ENCODE measurements around the gene CELF6.

DNA sequence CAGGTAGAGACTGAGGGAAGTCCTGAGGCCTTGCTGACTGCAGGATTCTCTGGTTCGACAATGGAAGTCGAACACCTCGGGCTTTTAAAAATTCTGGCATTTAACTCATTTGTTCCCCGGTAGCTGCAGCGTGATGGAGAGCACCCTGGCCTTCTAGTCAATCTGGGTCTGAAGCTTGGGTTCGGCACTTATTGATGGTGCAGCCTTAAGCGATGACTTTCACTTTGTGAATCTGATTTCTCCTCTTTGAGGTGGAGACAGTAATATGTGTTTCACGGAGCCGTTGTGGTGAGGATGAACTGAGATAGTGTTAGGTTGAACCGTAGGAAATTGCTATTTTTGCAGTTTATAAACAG lies 47.0 kb downstream of the CELF6 start:
- TF ChIP-seq, protein P1, sequence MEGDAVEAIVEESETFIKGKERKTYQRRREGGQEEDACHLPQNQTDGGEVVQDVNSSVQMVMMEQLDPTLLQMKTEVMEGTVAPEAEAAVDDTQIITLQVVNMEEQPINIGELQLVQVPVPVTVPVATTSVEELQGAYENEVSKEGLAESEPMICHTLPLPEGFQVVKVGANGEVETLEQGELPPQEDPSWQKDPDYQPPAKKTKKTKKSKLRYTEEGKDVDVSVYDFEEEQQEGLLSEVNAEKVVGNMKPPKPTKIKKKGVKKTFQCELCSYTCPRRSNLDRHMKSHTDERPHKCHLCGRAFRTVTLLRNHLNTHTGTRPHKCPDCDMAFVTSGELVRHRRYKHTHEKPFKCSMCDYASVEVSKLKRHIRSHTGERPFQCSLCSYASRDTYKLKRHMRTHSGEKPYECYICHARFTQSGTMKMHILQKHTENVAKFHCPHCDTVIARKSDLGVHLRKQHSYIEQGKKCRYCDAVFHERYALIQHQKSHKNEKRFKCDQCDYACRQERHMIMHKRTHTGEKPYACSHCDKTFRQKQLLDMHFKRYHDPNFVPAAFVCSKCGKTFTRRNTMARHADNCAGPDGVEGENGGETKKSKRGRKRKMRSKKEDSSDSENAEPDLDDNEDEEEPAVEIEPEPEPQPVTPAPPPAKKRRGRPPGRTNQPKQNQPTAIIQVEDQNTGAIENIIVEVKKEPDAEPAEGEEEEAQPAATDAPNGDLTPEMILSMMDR (IDR thresholded peaks at IDR 0.05), result no peak
- TF ChIP-seq POLR2A (IDR thresholded peaks at IDR 0.05), result no peak

Data from esophagus squamous epithelium (tissue), 4 donors.